ENCODE results near the gene NRF1.
"Not testable (repeated sequence)": the region's sequence is repeated elsewhere in the genome, so short reads cannot be mapped to it uniquely, and the experiment has no call there.

Gene NRF1

DNA sequence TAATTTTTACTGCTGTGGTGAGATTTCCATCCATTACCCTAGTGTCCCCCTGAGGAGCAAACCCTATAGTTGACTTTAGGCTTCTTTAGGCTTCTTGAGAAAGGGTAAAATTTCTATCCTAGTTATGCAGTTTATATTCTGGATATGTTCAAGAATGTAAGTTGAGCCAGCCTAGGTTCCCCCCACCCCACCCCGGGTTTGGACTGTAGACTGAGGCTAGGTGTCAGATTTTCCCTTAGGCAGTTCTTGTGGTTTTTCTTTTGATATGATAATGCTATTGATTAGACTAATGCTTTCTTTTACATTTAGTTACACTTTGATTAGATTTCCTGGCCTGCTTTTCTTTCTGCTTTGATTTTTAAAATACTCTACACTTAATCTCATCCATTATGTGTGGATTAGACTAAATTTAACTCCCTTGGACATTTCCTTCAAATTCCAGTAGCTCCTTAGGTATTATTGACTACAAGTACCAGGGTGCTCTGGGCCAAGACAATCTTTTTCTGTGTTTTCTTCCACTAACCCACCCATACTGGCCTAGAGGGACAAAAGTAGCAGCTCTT lies 37.7 kb downstream of the NRF1 start:
- DNase-seq = no peak

DNA sequence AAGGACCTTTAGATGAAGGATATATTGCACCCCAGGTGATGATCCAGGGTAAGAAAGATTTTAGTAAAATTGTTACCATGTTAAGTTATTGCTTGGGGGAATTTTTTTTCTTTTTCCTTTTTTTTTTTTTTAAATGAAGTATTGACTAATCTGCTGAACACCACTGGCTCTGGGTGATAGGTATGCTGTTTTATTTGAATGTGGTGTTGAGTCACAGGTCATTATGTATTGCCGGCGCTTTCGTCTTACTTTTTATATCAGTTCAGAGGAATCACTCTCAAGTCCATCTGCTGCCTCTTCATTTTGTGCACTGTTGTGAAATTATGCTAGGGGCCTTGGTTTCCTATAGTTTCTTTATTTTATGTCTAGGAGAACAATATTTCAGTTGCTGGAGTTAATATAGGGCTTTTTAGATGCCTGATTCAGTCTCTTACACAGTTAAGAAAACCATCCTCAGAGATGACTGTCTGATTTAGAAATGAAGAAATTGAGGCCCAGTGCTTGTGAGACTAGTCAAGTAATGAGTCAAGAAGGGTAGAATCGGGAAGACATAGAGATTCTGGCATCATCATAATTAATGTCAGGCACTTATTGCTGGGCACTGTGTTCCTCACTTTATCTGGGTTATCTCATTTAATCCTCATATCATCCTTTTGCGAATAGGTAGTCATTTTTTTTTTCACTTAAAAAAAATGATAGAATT lies 38.7 kb downstream of the NRF1 start:
- DNase-seq = no peak

DNA sequence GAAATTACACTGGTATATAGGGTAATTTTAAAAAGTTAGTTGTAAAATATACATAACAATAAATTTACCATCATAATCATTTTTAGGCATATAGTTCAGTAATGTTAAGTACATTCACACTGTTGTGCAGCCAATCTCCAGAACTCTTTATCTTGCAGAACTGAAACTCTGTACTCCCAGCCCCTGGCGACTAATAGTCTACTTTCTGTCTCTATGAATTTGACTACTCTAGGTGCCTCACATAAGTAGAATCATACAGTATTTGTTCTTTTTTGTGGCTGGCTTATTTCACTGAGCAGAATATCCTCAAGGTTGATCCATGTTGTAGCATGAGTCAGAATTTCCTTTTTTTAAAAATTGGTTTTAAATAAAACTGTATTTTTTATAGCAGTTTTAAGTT lies 41.4 kb downstream of the NRF1 start:
- no peak for DNase-seq

DNA sequence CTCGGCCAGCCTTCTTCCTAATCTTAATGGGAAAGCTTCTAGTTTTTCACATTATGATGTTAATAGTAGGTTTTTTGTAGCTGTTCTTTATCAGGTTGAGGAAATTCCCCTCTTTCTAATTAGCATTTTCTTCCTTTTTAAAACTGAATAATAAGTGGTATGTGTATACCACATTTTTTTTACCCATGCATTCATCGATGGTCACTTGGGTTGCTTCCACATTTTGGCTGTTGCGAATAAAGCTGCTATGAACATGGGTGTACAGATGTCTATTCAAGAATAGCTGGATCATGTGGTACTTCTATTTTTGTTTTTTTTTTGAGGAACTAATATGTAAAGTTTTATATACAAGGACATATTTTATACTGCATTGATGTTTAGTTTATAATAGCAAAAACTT lies 44.3 kb downstream of the NRF1 start:
- no peak for DNase-seq

DNA sequence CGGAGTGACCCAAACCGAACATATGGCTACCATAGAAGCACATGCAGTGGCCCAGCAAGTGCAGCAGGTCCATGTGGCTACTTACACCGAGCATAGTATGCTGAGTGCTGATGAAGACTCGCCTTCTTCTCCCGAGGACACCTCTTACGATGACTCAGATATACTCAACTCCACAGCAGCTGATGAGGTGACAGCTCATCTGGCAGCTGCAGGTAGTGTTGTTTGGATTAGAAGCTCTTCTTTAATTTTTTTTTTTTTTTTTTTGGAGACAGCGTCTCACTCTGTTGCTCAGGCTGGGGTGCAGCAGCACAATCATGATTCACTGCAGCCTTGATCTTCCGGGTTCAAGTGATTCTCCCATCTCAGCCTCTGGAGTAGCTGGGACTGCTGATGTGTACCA lies 45.8 kb downstream of the NRF1 start:
- no peak for DNase-seq

DNA sequence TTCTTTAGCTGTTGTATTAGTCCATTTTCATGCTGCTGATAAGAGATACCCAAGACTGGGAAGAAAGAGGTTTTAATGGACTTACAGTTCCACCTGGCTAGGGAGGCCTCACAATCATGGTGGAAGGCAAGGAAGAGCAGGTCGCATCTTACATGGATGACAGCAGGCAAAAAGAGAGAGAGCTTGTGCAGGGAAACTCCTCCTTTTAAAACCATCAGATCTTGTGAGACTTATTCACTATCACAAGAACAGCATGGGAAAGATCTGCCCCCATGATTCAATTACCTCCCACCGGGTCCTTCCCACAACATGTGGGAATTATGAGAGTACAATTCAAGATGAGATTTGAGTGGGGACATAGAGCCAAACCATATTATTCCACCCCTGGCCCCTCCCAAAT lies 48.4 kb downstream of the NRF1 start:
- DNase-seq = not testable (repeated sequence)

DNA sequence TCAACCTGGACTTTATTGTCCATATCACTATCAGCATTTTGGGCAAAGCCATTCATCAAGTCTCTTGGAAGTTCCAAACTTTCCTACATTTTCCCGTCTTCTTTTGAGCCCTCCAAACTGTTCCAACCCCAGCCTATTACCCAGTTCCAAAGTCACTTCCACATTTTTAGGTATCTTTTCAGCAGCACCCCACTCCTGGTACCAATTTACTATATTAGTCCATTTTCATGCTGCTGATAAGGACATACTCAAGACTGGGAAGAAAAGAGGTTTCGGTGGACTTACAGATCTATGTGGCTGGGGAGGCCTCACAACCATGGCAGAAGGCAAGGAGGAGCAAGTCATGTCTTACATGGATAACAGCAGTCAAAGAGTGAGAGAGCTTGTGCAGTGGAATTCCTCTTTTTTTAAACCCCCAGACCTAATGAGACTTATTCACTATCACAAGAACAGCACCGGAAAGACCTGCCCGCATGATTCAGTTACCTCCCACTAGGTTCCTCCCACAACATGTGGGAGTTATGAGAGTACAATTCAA lies 50.2 kb downstream of the NRF1 start:
- no peak for DNase-seq

DNA sequence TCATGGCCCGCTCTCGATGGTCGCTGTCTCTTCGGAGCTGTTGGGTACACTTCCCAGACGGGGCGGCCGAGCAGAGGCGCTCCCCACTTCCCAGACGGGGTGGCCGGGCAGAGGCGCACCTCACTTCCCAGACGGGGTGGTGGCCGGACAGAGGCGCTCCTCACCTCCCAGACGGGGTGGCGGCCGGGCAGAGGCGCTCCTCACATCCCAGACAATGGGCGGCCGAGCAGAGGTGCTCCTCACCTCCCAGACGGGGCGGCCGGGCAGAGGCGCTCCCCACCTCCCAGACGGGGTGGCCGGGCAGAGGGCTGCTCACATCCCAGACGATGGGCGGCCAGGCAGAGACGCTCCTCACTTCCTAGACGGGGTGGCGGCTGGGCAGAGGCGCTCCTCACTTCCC lies 51.7 kb downstream of the NRF1 start:
- not testable (repeated sequence) for DNase-seq

DNA sequence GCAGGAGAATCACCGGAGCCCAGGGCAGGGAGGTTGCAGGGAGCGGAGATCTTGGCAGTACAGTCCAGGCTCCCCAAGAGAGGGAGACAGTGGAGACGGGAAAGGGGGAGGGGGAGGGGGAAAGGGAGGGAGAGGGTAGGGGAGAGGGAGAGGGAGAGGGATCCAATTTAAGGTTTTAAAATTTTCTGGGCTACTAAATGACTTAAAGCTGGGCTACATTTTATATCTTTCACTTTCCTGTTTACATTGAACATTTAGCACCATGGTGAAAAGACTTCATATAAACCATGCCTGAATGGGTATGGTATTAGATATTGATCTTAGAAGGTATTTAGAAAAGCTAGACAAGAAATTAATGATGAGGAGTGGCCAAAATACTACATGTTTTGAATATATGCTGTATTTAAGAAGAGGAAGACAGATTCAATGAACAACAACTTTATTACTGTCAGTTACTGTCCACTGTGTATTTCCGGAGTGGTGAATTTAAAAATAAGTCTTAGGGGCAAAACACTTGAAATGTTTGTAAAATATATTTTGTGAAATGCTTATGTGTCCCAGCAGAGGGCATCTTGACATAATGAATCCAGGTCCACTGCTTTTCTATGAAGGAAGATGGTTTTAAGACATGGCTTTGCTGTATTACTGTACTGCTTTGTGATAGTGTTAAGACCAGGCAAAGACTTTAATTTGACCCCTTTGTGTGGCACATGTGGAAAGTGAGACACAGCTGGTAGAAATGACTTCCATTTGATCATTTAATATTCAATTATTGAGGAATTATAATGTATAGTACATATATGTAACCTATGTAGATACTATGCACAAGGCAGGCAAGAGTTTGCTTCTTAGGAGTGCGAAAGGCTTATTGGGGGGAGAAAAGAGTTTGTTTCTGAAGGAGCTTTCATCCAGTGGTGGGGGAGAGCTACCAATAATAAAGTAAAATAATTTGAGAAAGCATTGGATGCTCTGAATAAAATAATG lies 52.8 kb downstream of the NRF1 start:
- DNase-seq = no peak

DNA sequence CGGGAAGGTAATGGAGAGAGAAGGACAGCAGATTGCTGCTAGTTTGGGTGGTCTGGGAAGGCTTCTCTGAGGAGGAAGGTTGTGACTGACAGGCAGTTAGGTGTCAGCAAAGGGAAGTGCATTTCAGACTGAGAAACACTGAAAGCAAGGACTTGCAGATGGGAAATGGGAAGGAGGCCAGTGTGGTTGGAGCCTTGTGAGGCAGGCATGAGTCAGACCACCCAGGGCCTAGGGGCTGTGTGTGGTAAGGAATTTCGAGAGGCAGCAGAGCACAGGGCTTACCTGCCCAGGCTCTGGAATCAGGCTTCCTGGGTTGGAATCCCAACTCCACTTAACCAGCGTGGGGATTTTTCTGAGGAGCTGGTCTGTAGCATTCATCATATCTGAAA lies 53.5 kb downstream of the NRF1 start:
- no peak for DNase-seq

DNA sequence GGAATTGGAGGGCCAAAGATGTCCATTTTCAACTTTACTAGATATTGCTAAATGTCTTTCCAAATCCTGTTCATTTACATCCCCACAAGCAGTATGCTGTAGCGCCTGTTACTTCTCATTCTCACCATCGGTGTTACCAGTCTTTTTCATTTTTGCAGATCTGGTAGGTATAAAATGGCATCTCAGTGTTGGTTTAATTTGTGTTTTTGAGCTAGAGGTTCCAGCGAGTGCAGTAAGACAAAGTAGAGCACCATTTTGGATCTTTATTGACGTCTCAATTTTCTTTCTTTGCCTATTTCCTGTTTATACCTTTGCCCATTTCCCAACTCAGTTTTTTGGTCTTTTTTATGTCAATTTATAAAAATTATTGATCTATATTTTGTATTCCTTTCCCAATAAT lies 55.6 kb downstream of the NRF1 start:
- no peak for DNase-seq

DNA sequence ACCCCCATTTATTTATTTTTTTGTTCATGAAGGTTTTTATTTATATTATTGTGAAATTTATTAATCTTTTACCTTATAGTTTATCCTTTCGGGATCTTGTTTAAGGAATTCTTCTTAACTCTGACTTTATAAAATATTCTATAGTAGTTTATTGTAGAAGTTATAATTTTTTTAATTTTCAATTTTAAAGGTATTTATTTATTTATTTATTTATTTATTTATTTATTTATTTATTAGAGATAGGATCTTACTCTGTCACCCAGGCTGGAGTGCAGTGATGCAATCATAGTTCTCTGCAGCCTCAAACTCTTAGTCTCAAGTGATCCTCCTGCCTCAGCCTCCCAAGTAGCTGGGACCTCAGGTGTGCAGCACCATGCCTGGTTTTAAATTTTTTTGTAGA lies 56.0 kb downstream of the NRF1 start:
- no peak for DNase-seq

DNA sequence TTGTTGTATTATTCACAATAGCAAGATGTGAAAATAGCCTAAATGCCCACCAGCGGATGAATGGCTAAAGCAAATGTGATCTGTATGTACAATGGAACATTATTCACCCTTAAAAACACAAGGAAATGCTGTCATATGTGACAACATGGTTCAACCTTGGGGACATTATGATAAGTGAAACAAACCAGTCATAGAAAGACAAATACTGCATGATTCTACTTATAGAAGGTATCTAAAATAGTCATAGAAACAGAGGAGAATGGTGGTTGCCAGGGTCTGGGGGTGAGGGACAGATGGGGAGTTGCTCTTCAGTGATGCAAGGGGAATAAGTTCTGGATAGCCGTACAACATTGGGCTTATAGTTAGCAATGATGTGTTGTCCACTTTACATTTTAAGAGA lies 58.4 kb downstream of the NRF1 start:
- DNase-seq = no peak

DNA sequence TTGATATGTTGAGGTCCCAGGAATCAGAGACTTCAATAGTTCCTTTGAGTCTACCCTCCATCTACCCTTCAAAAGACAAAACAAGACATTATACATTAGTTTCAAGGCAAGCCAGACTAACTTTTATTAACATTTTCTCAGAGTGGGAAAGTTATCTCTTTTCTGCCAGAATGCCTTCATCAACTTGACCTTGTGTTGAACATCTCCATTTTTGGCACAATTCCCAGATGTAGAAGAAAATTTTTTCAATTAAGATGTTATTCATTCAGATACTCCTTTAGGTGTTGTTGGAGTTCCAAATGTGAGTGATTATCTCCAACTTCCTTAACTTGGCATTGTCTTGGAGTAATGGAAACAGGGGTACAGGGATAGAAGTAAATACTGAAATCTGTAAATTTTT lies 59.1 kb downstream of the NRF1 start:
- no peak for DNase-seq

DNA sequence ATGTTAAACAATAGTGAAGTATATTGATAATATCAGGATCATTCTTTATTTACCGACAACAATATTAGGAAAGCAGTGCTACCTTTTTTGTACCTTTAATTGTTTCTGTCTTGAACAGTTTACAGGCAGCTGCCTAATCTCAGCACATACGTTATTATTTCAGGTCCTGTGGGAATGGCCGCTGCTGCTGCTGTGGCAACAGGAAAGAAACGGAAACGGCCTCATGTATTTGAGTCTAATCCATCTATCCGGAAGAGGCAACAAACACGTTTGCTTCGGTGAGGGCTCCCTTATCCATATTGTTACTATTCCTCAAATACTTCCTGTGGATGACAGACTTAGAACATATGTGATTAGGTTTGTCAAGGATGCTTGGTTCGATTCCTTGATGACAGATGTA lies 59.7 kb downstream of the NRF1 start:
- no peak for DNase-seq

DNA sequence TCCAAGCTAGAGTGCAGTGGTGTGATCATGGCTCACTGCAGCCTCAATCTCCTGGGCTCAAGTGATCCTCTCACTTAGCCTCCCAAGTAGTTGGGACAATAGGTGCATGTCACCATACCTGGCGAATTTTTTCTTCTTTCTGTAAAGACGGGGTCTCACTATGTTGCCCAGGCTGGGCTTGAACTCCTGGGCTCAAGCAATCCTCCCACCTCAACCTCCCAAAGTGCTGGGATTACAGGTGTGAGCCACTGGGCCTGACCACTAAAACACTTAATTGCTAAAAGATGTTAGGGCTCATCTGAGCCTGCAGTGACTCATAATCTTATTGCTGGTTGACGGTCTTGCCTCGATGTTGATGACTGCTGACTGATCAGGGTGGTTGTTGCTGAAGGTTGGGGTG lies 63.0 kb downstream of the NRF1 start:
- DNase-seq = not testable (repeated sequence)

DNA sequence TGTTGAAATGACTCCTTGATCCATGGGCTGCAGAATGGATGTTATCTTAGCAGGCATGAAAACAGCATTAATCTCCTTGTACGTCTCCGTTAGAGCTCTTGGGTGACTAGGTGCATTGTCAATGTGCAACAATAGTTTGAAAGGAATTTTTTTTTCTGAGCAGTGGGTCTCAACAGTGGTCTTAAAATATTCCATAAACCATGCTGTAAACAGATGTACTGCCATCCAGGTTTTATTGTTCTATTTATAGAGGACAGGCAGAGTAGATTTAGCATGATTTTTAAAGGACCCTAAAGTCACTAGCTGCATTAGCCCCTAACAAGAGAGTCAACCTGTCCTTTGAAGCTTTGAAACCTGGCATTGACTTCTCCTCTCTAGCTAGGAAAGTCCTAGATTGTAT lies 64.0 kb downstream of the NRF1 start:
- no peak for DNase-seq

DNA sequence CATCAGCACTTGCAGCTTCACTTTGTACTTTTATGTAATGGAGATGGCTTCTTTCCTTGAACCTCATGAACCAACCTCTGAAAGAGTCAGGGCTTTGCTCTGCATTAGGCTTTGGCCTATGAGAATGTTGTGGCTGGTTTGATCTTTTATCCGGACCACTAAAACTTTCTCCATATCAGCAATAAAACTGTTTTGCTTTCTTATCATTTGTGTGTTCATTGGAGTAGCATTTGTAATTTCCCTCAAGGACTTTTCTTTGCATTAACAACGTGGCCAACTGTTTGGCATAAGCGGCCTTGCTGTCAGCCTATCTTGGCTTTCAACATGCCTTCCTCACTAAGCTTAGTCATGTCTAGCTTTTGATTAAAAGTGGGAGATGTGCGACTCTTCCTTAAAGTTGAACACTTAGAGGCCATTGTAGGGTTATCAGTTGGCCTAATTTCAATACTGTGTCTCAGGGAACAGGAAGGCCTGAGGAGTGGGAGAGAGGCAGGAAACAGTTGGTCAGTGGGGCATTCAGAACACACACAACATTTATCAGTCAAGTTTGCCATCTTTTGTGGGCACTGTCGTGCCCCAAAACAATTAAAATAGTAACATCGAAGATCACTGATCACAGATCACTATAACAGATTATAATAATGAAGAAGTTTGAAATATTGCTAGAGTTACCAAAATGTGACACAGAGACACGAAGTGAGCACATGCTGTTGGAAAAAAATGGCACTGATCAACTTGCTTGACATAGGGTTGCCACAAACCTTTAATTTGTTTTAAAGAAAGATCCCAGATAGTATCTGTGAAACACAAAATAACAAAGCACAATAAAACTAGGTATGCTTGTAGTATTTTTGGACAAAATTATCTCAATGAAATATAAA lies 64.7 kb downstream of the NRF1 start:
- DNase-seq = no peak

DNA sequence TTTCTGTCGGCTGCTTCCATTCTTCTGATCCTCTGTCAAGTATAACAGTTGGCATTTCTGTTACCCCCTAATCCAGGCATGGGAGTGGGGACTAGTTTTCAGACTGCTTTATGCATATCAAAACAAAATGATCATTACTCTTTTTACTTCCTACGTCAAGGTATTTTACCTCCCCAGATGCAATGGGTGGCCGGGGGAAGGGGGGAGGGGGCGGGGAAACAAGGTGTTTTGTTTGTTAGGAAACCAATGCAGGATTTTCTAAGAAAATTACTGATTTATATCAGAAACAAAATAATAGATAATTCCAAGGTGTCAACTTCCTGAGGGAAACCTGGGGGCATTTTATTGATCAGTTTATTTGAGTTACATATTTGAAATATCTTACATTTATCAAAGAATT lies 66.3 kb downstream of the NRF1 start:
- no peak for DNase-seq

DNA sequence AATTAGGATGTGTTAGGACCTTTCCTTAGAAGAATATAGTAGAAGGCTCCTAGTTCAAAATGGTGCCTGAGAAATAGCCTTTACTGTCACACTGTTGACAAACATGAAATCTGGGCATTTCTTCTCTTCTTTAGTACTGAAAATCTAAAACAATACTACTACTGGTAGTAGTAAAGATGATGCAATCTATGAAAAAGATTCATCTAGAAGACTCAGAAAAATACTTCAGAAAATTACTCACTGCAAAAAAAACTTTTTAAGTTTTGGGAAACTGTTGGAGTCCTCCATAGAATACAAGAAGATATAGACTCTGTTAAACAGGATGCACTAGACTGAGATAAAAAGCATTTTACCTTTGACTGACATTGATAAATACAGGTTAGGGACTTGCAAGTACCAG lies 67.1 kb downstream of the NRF1 start:
- no peak for DNase-seq

DNA sequence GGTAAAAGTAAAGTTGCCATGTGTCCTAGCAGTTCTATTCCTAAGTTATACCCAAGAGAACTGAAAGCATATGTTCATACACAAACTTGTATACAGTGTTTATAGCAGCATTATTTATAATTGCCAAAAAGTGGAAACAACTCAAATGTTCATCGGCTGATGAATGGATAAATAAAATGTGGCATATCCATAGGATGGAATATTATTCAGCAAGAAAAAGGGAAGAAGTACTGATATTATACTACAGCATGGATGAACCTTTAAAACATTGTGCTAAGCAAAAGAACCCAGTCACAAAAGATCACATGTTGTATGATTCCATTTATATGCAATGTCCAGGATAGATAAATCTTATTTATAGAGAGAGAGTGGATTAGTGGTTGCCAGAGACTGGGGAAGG lies 68.9 kb downstream of the NRF1 start:
- no peak for DNase-seq

DNA sequence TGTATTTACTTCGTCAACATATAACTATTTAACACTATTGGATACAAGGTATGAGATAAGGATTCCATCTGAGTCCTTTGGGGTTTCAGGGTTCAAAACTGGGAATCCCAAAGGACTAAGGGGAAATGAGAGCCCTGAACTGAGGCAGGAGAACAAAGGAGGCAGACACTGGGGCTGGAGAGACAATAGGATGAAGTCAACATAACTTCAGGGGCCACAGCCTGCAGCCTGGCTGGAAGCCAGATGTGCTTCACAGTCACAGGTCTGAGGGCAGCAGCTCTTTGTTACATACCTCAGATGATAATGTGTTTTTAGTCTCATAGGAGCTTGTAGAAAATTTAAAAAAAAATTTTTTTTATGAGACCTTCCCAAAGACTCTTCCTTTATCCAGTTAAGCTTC lies 73.3 kb downstream of the NRF1 start:
- DNase-seq = no peak

DNA sequence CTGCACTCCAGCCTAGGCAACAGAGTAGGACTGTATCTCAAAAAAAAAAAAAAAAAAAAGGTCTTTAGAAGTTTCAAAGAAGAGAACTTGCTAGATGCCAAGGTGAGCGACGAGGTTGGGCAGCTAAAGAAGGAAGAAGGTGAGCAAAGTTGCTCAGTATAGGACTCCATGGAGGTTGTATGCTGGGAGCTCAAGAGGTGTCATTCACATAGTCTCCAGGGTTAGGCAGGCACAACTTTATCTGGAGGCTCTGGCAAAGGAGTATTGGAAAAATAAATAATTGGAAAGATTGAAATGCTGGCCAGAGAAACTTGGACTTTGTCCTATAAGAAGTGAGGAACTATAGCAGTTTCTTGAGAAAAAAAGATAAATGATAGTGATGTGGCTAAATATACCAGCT lies 74.5 kb downstream of the NRF1 start:
- no peak for DNase-seq
